Thyroid gland (tissue), 4 donors: ENCODE data around the gene PRRG3. TPM values are rescaled to one million over a fixed set of nuclear protein-coding genes. Genes with fewer than 3 reads are reported as not detected.

Experiments
- DNase-seq, 2 donors: peaks; one replicate each; pipeline ENCODE4 v3.0.0-alpha.2; 2019
- H3K27ac ChIP-seq, 3 donors: fragments of 200-600 bp; sonication (generic); 1 replicate in 2 of 3; 2 replicates in 1 of 3; pipeline ENCODE4 v1.5.1; 2016 to 2019; ENCODE audit warnings: mild to moderate bottlenecking in 1 of 3, moderate library complexity in 1 of 3
- H3K27me3 ChIP-seq: fragments of 200-600 bp; sonication (generic); one replicate; pipeline ENCODE4 v1.5.1; 2019
- H3K36me3 ChIP-seq, 2 donors: fragments of 200-600 bp; sonication (generic); one replicate each; pipeline ENCODE4 v1.5.1; 2016 to 2019
- H3K4me1 ChIP-seq, 2 donors: fragments of 200-600 bp; sonication (generic); one replicate each; pipeline ENCODE4 v1.5.1; 2017 to 2019
- H3K4me3 ChIP-seq, 3 donors: fragments of 200-600 bp; sonication (generic); replicated peaks in 1 of 3; 1 replicate in 2 of 3; 2 replicates in 1 of 3; pipeline ENCODE4 v1.5.1; 2016; ENCODE audit warnings: mild to moderate bottlenecking in 1 of 3
- H3K9me3 ChIP-seq: fragments of 200-600 bp; sonication (generic); one replicate; pipeline ENCODE4 v1.5.1; 2017
- POLR2A ChIP-seq, 2 donors: fragments of 450-650 bp; IDR thresholded peaks; one replicate each; pipeline ENCODE4 v1.6.1; 2017; ENCODE audit warnings: antibody characterized with exemption in 2 of 2, mild to moderate bottlenecking in 2 of 2, moderate library complexity in 1 of 2
- WGBS, 2 donors: methylation state at CpG; one replicate each; pipeline ENCODE4 v1.1.5; 2017; 5-methylcytosine and 5-hydroxymethylcytosine counted together
- intact Hi-C: fragments of 100-400 bp; cut with DNase I; formaldehyde crosslinking; loops from one replicate; pipeline ENCODE4 v1.15.1; 2023
- total RNA-seq, 4 donors: library from RNA; depleted of rRNA; stranded (reverse); fragments of >200 nt; gene quantifications; one replicate each; pipeline ENCODE4 v1.2.3, GENCODE V29; 2016
- TF ChIP-seq, protein P1 (sequence below), 6 experiments: fragments of 200-600 bp in 3 of 6; fragments of 450-650 bp in 3 of 6; sonication (generic) in 3 of 6; IDR thresholded peaks; one replicate each; pipeline ENCODE4 v1.5.1; 2016 to 2019; ENCODE audit warnings: antibody characterized with exemption in 6 of 6, mild to moderate bottlenecking in 2 of 6, inconsistent platforms in 1 of 6, moderate library complexity in 1 of 6

The PRRG3 gene
- total RNA-seq, 4 donors from 2014 or later, result under 0.01 to 3.9 (median 2.1) TPM; not detected in 1

DNA sequence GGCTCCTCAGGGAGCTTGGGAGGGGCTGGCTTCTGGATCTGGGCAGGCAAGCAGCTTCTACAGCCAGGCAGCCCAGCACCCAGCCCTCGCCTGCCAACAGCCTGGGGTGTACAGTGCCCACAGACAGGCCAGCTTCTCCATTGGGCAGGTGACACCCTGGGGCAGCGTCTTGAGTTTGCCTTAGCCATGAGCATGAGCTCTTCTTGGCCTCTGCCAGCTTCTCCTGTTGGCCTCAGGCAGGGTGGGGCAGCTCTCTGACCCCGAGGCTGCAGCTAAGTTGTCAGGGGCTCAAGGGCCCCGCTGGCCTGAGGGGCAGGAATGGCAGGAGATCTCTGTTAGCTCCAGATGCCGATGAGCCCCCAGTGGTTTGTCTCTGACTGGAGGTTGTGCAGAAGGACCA, 31.5 kb downstream of the PRRG3 start:
- WGBS, 2 donors, result 83% methylated on average over 3 of the region's 5 CpGs; no CpG with 5 or more reads in 1 of the 2 donors
- no peak for DNase-seq
- Histone ChIP-seq H3K9me3 (no peaks in the 10 kb centered on the region), H3K4me1 (no peaks in the 10 kb centered on the region), H3K27me3 (no peaks in the 10 kb centered on the region), H3K27ac (no peak overlapping the region), H3K36me3 (no peaks in the 10 kb centered on the region), H3K4me3 (no peak overlapping the region)
- intact Hi-C loops, result no loop called here
- no peak for TF ChIP-seq POLR2A (IDR thresholded peaks at IDR 0.05)
- TF ChIP-seq, protein P1, sequence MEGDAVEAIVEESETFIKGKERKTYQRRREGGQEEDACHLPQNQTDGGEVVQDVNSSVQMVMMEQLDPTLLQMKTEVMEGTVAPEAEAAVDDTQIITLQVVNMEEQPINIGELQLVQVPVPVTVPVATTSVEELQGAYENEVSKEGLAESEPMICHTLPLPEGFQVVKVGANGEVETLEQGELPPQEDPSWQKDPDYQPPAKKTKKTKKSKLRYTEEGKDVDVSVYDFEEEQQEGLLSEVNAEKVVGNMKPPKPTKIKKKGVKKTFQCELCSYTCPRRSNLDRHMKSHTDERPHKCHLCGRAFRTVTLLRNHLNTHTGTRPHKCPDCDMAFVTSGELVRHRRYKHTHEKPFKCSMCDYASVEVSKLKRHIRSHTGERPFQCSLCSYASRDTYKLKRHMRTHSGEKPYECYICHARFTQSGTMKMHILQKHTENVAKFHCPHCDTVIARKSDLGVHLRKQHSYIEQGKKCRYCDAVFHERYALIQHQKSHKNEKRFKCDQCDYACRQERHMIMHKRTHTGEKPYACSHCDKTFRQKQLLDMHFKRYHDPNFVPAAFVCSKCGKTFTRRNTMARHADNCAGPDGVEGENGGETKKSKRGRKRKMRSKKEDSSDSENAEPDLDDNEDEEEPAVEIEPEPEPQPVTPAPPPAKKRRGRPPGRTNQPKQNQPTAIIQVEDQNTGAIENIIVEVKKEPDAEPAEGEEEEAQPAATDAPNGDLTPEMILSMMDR (IDR thresholded peaks at IDR 0.05), result no peak

DNA sequence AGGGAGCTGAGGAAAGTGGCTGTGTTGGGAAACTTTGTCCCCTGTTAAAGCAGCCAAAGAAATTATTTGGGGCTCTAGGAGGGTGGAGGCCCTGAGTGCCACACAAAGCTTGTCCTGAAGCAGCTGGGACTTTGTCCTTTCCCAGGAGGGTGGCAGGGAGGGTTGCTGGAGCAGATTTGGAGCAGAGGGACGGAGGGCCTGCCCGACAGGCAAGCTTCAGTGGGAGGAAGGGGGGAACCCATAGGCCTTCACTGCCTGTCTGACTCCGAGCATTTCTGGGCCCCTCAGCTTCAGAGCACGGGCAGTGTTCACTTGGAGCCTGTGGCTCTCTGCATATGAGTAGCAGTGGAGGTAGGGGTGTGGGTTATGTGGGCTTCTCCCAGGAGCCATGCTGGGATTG, 32.1 kb downstream of the PRRG3 start:
- no peaks in the 10 kb centered on the region for H3K27me3 ChIP-seq
- H3K4me1 ChIP-seq, result no peaks in the 10 kb centered on the region
- H3K27ac ChIP-seq, result no peak overlapping the region
- no peaks in the 10 kb centered on the region for H3K36me3 ChIP-seq
- DNase-seq, result no peak
- no peaks in the 10 kb centered on the region for H3K9me3 ChIP-seq
- intact Hi-C loops, result no loop called here
- TF ChIP-seq, protein P1 (IDR thresholded peaks at IDR 0.05), result no peak
- no peak for TF ChIP-seq POLR2A (IDR thresholded peaks at IDR 0.05)
- 93% methylated on average over 2 to 3 of the region's 4 CpGs for WGBS, 2 donors
- no peak overlapping the region for H3K4me3 ChIP-seq

DNA sequence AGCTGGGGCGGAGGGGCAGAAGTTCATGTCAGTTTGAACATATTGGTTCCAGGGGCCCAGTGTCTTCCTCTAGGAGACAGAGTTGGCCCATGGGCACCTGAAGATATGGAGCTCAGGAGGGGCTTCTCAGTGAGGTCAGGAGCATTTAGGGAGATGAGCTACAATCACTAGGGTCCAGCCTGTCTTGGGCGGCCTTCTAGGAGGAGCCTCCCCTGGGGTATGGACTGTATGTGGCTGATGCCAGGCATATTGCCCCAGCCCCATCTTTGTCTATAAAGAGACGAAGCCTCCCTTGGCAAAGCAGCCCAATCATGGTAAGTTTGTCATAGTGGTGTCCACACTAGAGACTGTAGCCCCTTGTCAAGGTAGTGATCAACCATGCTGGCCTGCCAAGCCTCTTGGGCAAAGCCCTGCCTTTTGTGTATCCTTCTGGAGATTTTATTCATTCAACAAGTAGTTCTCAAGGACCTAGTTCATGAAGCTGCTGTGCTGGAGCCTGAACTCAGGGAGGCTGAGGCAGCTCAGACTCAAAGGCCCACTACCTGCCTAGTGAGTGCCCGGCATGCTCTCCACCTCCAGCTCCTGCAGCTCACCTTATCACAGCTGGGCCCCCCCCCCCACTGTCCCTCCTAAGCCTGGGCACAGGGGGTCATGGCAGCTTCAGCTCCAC, 33.9 kb downstream of the PRRG3 start:
- TF ChIP-seq, protein P1 (IDR thresholded peaks at IDR 0.05), result no peak
- TF ChIP-seq POLR2A (IDR thresholded peaks at IDR 0.05), result no peak
- Histone ChIP-seq H3K36me3 (no peaks in the 10 kb centered on the region), H3K4me1 (no peaks in the 10 kb centered on the region), H3K27ac (no peak overlapping the region), H3K9me3 (no peaks in the 10 kb centered on the region), H3K4me3 (no peak overlapping the region), H3K27me3 (no peaks in the 10 kb centered on the region)
- DNase-seq, result no peak
- 97 to 100% methylated on average over 2 to 3 of the region's 4 CpGs for WGBS, 2 donors
- intact Hi-C loops, result no loop called here

DNA sequence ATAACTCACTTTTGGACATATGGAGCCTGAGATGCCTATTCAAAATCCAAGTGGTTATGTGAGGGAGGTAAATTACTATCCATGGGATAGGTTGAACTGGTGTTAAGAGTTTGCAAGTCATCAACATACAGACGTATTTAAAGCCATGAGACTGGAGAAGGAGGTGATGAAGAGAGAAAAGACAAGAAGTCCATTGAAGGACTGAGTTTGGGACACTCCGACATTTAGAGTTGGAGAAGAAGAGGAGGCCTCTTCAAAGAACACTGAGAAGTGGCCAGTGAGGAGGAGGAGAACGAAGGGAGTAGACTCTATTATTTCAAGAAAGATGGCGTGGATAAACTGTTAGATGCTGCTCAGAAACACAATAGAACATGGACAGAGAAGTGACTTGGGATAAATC, 39.2 kb downstream of the PRRG3 start, which contains the start of gene CNGA2:
Gene CNGA2 (plus strand): TSS at position 301 of the 400 bp plus-strand sequence. CDS start 3,738 bp downstream, outside the sequence.
- TF ChIP-seq, protein P1 (IDR thresholded peaks at IDR 0.05), result no peak
- no peak for TF ChIP-seq POLR2A (IDR thresholded peaks at IDR 0.05)
- WGBS, 2 donors, result 82 to 91% methylated on average over 4 of the region's 4 CpGs
- Histone ChIP-seq H3K4me3 (no peak within 1 kb of the TSS), H3K36me3 (no peaks in the 10 kb centered on the region), H3K4me1 (no peaks in the 10 kb centered on the region), H3K27ac (no peak within 1 kb of the TSS), H3K27me3 (no peaks in the 10 kb centered on the region), H3K9me3 (no peaks in the 10 kb centered on the region)
- intact Hi-C loops, result no loop called here
- no peak for DNase-seq

DNA sequence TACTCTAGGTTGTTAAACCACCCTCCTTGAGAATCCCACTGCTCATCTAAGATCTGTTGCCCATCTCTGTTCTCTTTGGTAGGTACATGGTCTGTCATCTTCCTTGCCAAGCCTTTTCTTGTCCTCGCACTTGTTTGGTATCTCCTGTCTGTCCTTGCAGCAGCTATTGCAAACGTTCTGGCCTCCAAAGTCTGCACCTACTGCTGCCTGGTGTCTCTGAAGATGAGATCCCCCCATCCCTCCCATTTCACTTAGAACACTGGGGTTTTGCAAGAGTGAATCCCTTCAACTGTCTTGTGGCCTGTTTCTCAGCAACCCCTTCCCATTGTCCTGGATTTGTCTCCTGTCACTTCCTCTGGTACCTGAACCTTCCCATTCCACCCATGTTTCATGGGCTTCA, 40.0 kb downstream of the PRRG3 start:
- no peak for DNase-seq
- intact Hi-C loops, result no loop called here
- Histone ChIP-seq H3K4me1 (no peaks in the 10 kb centered on the region), H3K9me3 (no peaks in the 10 kb centered on the region), H3K36me3 (no peaks in the 10 kb centered on the region), H3K27ac (no peak overlapping the region), H3K27me3 (no peaks in the 10 kb centered on the region), H3K4me3 (no peak overlapping the region)
- TF ChIP-seq, protein P1 (IDR thresholded peaks at IDR 0.05), result no peak
- no peak for TF ChIP-seq POLR2A (IDR thresholded peaks at IDR 0.05)
- 89 to 95% methylated on average over 2 of the region's 2 CpGs for WGBS, 2 donors
